Fibroblast of the aortic adventitia (primary cell): ENCODE data around the gene GPRC5D. TPM values are rescaled to one million over a fixed set of nuclear protein-coding genes. Genes with fewer than 3 reads are reported as not detected.

ENCODE experiments used
- DNase-seq: peaks from one replicate; pipeline ENCODE4 v3.0.0-alpha.2; 2010; ENCODE audit warnings: low read depth
- H3K4me3 ChIP-seq: 2 replicates; pipeline ENCODE4 v1.5.1; 2011; ENCODE audit warnings: low read depth, mild to moderate bottlenecking, control low read depth, low read length, moderate library complexity
- total RNA-seq: library from RNA; depleted of rRNA; stranded (reverse); fragments of >200 nt; gene quantifications from 2 replicates; pipeline ENCODE4 v1.2.3, GENCODE V29; 2012; ENCODE audit warnings: low replicate concordance
- TF ChIP-seq, protein P1 (sequence below): IDR thresholded peaks from 2 replicates; pipeline ENCODE4 v1.5.1; 2011; ENCODE audit warnings: mild to moderate bottlenecking, low read length, control low read depth, inconsistent platforms; ENCODE audit not compliant: insufficient read depth

The GPRC5D gene
- total RNA-seq, 1 donor, result not detected

DNA sequence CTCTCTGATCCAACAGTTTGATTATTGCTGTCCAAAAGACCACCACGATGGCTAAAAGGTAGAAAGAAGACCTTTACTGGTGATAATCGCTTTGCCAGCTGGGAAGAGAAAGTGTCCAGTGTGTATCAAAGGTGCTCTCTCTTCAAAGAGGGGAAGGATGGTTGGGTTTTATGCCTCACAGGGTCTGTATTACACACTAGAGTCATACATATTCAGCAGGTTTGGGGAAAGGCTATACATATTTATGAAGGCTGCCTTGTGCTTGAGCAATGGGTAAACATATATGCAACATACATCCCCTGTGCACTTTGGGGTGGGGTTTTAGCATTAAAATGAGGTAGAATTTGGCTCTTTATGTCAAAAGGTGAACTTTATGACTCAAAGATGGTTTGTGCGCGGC is 18.2 kb downstream of the GPRC5D start:
- DNase-seq, result no peak
- no peak overlapping the region for H3K4me3 ChIP-seq
- TF ChIP-seq, protein P1, sequence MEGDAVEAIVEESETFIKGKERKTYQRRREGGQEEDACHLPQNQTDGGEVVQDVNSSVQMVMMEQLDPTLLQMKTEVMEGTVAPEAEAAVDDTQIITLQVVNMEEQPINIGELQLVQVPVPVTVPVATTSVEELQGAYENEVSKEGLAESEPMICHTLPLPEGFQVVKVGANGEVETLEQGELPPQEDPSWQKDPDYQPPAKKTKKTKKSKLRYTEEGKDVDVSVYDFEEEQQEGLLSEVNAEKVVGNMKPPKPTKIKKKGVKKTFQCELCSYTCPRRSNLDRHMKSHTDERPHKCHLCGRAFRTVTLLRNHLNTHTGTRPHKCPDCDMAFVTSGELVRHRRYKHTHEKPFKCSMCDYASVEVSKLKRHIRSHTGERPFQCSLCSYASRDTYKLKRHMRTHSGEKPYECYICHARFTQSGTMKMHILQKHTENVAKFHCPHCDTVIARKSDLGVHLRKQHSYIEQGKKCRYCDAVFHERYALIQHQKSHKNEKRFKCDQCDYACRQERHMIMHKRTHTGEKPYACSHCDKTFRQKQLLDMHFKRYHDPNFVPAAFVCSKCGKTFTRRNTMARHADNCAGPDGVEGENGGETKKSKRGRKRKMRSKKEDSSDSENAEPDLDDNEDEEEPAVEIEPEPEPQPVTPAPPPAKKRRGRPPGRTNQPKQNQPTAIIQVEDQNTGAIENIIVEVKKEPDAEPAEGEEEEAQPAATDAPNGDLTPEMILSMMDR, result no peak

DNA sequence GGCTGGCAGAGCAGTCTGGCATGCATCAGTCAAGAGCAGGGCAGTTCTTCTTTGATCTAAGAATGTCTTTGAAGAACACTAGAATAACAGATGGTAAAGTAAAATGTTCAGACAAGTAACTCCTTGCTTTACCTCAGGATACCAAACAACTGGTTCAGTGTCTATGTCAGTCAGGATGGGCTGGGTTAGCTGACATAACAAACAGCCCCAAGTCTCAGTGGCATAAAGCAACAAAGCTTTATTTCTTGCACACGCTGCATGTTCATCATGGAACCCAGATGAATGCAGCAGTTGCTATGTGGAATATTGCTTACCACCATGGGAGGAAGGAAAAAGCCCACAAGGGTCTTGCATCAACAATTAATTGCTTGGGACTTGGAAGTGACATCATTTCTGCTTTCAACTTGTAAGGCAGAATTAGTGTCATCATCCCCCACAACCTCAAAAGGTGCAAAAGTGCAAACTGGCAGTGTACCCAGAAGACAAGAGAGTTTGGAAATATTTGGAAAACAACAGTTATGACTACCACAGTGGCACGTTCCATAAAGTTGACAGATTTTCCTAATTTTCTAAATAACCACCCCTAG is 21.2 kb downstream of the GPRC5D start:
- TF ChIP-seq, protein P1, result no peak
- H3K4me3 ChIP-seq, result no peak overlapping the region
- DNase-seq, result no peak

DNA sequence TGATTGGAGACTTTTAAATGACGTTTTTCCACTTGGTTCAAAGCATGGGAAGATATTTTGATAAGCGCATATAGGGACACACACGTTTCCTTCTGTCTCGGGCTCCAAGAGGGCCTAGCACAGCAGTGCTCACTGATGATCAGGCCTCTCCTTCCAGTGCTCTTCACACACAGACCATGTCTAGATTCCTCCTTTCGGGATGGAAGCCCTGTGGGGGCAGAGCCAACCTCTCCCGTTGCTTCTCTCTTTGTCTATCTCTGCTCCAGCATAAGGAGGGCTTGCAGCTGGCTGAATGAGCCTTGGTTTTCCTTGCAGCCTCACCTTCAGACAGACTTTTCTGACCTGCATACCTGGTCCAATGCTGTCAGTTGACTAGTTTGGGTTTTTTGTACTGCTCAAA is 22.3 kb downstream of the GPRC5D start:
- TF ChIP-seq, protein P1, result no peak

DNA sequence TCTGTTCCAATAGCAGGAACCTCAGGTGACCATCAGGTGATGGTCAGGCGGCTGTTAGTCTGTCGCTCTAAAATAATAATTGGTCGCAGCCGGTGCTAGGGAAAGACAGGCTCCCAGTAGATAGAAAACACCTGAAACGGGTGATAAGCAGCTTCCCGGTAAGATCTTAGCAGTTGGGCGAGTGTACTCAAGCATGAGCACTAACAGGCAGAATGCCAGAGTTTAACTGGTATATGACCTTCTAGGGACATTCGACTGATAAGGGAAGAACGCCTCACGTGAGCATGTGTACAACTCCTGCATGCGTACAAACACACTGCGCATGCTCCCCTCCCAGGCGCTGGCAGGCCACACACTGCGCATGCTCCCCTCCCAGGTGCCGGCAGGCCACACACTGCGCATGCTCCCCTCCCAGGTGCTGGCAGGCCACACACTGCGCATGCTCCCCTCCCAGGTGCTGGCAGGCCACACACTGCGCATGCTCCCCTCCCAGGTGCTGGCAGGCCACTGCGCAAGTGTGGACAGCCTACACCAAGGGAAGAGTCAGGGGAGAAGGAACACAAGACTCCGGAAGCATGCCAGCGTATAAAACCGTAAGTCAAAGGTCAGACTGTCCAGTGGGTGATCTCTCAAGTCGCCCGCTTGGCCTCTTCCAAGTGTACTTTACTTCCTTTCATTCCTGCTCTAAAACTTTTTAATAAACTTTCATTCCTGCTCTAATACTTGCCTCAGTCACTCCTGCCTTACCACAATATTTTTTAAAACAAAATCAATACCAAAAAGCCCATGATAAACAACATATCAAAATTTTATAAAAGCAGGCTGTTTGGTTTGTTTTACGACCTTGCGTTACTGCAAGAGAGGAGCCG is 24.5 kb downstream of the GPRC5D start:
- H3K4me3 ChIP-seq, result no peak overlapping the region
- TF ChIP-seq, protein P1, result no peak
- no peak for DNase-seq

More for the DNA sequence above, 22.3 kb downstream of the GPRC5D start:
- DNase-seq, result no peak
- no peak overlapping the region for H3K4me3 ChIP-seq

DNA sequence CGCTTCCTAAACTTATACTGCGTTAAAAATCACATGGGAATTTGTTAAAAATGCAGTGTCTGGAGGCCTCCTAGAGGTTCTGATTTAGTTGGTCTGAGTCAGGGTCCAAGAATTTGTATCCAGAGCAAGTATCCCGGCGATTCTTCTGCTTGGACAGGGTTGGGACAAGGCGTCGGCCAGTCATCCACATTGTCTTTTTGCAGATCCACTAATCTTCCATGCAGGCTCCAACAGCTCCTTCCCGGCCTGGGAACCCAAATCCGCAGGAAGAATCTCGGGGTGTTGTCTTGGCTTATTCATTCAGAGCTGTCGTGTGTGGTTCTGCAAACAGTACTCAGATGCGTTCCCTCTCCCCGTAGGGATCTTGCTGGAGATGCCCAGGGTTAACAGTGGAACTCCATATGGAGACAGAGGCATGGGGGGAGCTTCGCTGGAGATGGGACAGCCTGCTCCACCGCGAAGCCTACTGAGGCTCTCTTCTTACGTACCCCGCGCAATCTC is 25.3 kb downstream of the GPRC5D start:
- TF ChIP-seq, protein P1, result no peak
- H3K4me3 ChIP-seq, result no peak overlapping the region
- DNase-seq, result peak; percentile 79

DNA sequence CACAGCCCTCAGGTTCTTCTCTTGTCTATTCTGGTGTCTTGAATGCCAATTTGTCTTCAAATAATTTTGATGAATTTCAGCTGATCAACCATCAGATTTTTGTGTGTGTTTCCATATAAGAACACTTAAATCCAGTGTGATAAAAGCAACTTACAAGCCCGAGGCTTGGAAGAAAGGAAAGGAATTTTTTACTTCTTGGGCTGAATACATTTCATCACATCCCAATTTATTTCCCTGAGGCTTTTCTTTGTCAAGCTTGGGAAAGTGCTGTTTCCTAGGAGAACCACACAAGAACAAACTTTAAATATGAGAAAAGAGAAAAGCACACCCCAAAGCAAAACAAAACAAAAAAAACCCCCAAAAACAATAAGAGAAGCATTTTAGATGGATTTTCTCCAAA is 26.6 kb downstream of the GPRC5D start:
- no peak overlapping the region for H3K4me3 ChIP-seq
- DNase-seq, result peak; percentile 75

More for the DNA sequence above, 26.6 kb downstream of the GPRC5D start:
- TF ChIP-seq, protein P1, result no peak
